B cell (primary cell): Measurements from ENCODE around the gene PRAME. TPM values are rescaled to one million over a fixed set of nuclear protein-coding genes. Genes with fewer than 3 reads are reported as not detected.

Experiments used
- ATAC-seq: fragments of 200-7000 bp; cut with Tn5 transposase; one replicate; pipeline ENCODE4 v1.10.0; 2021; ENCODE audit warnings: low read depth, mild to moderate bottlenecking, moderate number of reproducible peaks, moderate library complexity
- CTCF ChIA-PET: fragments of 350-600 bp; sonication (Branson Sonifier 250); formaldehyde crosslinking; loops from one replicate; lab custom pipeline; 2021; ENCODE audit warnings: antibody characterized with exemption, inconsistent platforms; lab: Charles Lee
- POLR2A ChIA-PET: fragments of 350-600 bp; sonication (Branson Sonifier 250); formaldehyde crosslinking; loops from one replicate; lab custom pipeline; 2021; ENCODE audit warnings: antibody characterized with exemption; lab: Charles Lee
- DNase-seq: peaks from one replicate; pipeline ENCODE4 v3.0.0; 2013
- H2AFZ ChIP-seq: 2 replicates; pipeline ENCODE4 v1.6.1; 2012; ENCODE audit warnings: mild to moderate bottlenecking, low read depth, low read length; ENCODE audit not compliant: insufficient read depth, poor library complexity, severe bottlenecking
- H3K27ac ChIP-seq, 2 donors: 1 replicate in 1 of 2; 2 replicates in 1 of 2; pipeline ENCODE4 v1.5.1; 2012 to 2013; ENCODE audit warnings: low read length in 2 of 2, mild to moderate bottlenecking in 2 of 2, moderate library complexity in 1 of 2
- H3K27me3 ChIP-seq, 4 experiments: fragments of 200-600 bp in 1 of 4; sonication (generic) in 1 of 4; replicated peaks in 1 of 4; 1 replicate in 2 of 4; 2 replicates in 2 of 4; pipeline versions ENCODE4 v1.6.1 to v1.7.0; 2013 to 2016; ENCODE audit warnings: low read length in 3 of 4, mild to moderate bottlenecking in 2 of 4, mixed read lengths in 1 of 4, moderate library complexity in 1 of 4; ENCODE audit not compliant: insufficient read depth in 4 of 4, control insufficient read depth in 3 of 4; ENCODE audit errors: control extremely low read depth in 1 of 4
- H3K36me3 ChIP-seq, 2 experiments: replicated peaks in 1 of 2; 1 replicate in 1 of 2; 2 replicates in 1 of 2; pipeline versions ENCODE4 v1.6.1 to v1.7.1; 2013; ENCODE audit warnings: low read length in 1 of 2; ENCODE audit not compliant: insufficient read depth in 2 of 2, control insufficient read depth in 1 of 2; ENCODE audit errors: control extremely low read depth in 1 of 2, extremely low read depth in 1 of 2
- H3K4me1 ChIP-seq, 2 donors: fragments of 200-600 bp in 1 of 2; sonication (generic) in 1 of 2; 1 replicate in 1 of 2; 2 replicates in 1 of 2; pipeline versions ENCODE4 v1.5.1 to v1.6.1; 2013 to 2017; ENCODE audit warnings: low read length in 2 of 2; ENCODE audit not compliant: control insufficient read depth in 2 of 2, insufficient read depth in 2 of 2
- H3K4me2 ChIP-seq: replicated peaks from 2 replicates; pipeline ENCODE3; 2012; ENCODE audit warnings: mild to moderate bottlenecking, low read depth, low read length; ENCODE audit not compliant: poor library complexity, severe bottlenecking
- H3K4me3 ChIP-seq, 5 experiments: fragments of 200-600 bp in 1 of 5; sonication (generic) in 1 of 5; 1 replicate in 3 of 5; 2 replicates in 2 of 5; pipeline versions ENCODE4 v1.5.1 to v1.7.0; 2011 to 2016; ENCODE audit warnings: low read length in 4 of 5, mild to moderate bottlenecking in 4 of 5, low read depth in 2 of 5, control low read depth in 1 of 5, moderate library complexity in 1 of 5; ENCODE audit not compliant: insufficient read depth in 1 of 5; ENCODE audit errors: control extremely low read depth in 1 of 5, extremely low read depth in 1 of 5
- H3K79me2 ChIP-seq: fragments of 200-600 bp; sonication (generic); one replicate; pipeline ENCODE4 v1.6.0; 2016; ENCODE audit warnings: low read length; ENCODE audit not compliant: control insufficient read depth, insufficient read depth
- H3K9ac ChIP-seq: fragments of 200-600 bp; sonication (generic); 2 replicates; pipeline ENCODE4 v1.6.1; 2017; ENCODE audit warnings: mild to moderate bottlenecking, low read length, moderate library complexity
- H3K9me3 ChIP-seq, 3 donors: one replicate each; pipeline versions ENCODE4 v1.6.1 to v1.7.1; 2013; ENCODE audit warnings: low read length in 2 of 3; ENCODE audit not compliant: control insufficient read depth in 2 of 3, insufficient read depth in 1 of 3; ENCODE audit errors: control extremely low read depth in 1 of 3
- H4K20me1 ChIP-seq: 2 replicates; pipeline ENCODE4 v1.6.0; 2012; ENCODE audit warnings: mild to moderate bottlenecking, low read length; ENCODE audit not compliant: insufficient read depth, control insufficient read depth, poor library complexity, severe bottlenecking
- H3K27ac Mint-ChIP-seq: one replicate; pipeline ENCODE4 v1.8.0; 2021; ENCODE audit warnings: mixed read lengths
- H3K27me3 Mint-ChIP-seq: one replicate; pipeline ENCODE4 v1.8.0; 2021; ENCODE audit warnings: mixed read lengths
- H3K4me1 Mint-ChIP-seq: one replicate; pipeline ENCODE4 v1.8.0; 2021; ENCODE audit warnings: mixed read lengths
- H3K4me3 Mint-ChIP-seq: one replicate; pipeline ENCODE4 v1.8.0; 2021; ENCODE audit warnings: mixed read lengths
- H3K9me3 Mint-ChIP-seq: one replicate; pipeline ENCODE4 v1.8.0; 2022; ENCODE audit warnings: mixed read lengths; ENCODE audit not compliant: insufficient read depth
- EZH2 ChIP-seq: IDR thresholded peaks from 2 replicates; pipeline ENCODE4 v1.6.1; 2012; ENCODE audit warnings: borderline replicate concordance, low read depth, mild to moderate bottlenecking, moderate library complexity, low read length; ENCODE audit not compliant: insufficient read depth, poor library complexity, severe bottlenecking
- WGBS: methylation state at CpG from one replicate; pipeline ENCODE4 v1.1.5; 2013; ENCODE audit warnings: missing lambda C conversion rate; ENCODE audit not compliant: insufficient coverage; 5-methylcytosine and 5-hydroxymethylcytosine counted together
- intact Hi-C: fragments of 100-400 bp; cut with micrococcal nuclease; formaldehyde crosslinking; loops from one replicate; pipeline ENCODE4 v1.10.0; 2022
- polyA plus RNA-seq: library from polyadenylated mRNA; depleted of rRNA; stranded (reverse); fragments of >200 nt; gene quantifications from 2 replicates; pipeline ENCODE4 v1.2.3, GENCODE V29; 2012
- total RNA-seq, 2 donors: library from RNA; stranded (reverse); fragments of 120-200 nt in 1 of 2; gene quantifications; 1 replicate in 1 of 2; 2 replicates in 1 of 2; pipeline versions ENCODE4 v1.2.3 to v1.2.4, GENCODE V29; 2013 to 2022
- TF ChIP-seq, protein P1 (sequence below): fragments of 200-600 bp; IDR thresholded peaks from one replicate; pipeline ENCODE4 v1.8.0; 2022; ENCODE audit warnings: antibody characterized with exemption, mild to moderate bottlenecking

PRAME gene
- total and polyA plus RNA-seq, 2 donors (not counting 1 experiment from before 2014, with no cell fraction given) = 0.63 TPM; not detected in 1

DNA sequence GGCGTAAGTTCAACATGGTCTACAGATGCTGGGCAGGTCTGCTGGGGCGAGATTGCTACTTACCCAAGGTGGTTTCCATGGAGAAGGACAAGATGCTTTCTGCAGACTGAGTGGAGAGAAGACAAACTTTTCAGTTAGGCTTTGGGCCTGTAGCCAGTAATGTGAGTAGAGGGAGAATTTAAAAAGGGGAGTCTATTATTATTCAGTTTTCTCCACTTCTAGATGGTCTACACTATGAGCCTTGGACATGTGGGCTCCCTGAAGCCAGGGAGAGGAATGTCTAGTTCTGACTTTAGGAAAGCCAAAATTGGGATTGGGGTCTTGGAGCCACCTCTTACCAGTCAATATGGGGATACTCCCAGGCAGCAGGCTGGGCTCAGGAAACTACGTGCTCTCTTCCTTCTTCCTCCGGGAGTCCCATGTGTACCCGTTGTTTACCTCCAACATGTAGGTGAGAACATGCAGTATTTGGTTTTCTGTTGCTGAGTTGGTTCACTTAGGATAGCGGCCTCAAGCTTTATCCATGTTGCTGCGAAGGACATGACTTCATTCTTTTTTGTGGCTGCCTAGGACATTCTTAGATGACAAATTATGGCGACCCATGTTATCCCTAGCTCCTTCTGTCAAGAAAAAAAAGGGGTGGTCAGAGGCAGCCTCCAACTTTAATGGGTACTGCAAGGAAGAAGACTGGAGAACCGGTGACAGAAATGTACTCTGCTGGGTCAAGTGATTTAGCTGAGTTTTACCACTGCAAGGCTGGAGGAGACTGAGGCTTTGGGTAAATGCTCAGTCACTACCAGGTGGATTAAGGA, 24.3 kb downstream of the PRAME start:
- 90% methylated on average over 6 of the region's 9 CpGs for WGBS
- no peak for ATAC-seq
- Histone ChIP-seq H3K4me1 (no peaks in the 10 kb centered on the region), H3K9ac (no peak overlapping the region), H3K4me3 (no peak overlapping the region), H3K79me2 (no peaks in the 10 kb centered on the region), H2AFZ (no peak overlapping the region), H3K27ac (no peak overlapping the region), H3K36me3 (no peaks in the 10 kb centered on the region), H3K9me3 (no peaks in the 10 kb centered on the region), H4K20me1 (no peaks in the 10 kb centered on the region), H3K4me2 (no peak overlapping the region), H3K27me3 (no peaks in the 10 kb centered on the region)
- intact Hi-C loops = no loop called here
- Mint-ChIP-seq H3K9me3 (no peaks in the 10 kb centered on the region), H3K27ac (no peak overlapping the region), H3K4me3 (no peak overlapping the region), H3K4me1 (no peaks in the 10 kb centered on the region), H3K27me3 (peaks cover 3% of the 10 kb centered on the region)
- ChIA-PET CTCF (interaction anchor here (0.6 to 1.1 kb wide), 2 partner anchors 103 to 755 kb away, joined by 3 to 5 read pairs; no protein-coding TSS in a partner anchor), POLR2A (no interaction called here)
- DNase-seq = no peak
- no peak for TF ChIP-seq EZH2
- TF ChIP-seq, protein P1, sequence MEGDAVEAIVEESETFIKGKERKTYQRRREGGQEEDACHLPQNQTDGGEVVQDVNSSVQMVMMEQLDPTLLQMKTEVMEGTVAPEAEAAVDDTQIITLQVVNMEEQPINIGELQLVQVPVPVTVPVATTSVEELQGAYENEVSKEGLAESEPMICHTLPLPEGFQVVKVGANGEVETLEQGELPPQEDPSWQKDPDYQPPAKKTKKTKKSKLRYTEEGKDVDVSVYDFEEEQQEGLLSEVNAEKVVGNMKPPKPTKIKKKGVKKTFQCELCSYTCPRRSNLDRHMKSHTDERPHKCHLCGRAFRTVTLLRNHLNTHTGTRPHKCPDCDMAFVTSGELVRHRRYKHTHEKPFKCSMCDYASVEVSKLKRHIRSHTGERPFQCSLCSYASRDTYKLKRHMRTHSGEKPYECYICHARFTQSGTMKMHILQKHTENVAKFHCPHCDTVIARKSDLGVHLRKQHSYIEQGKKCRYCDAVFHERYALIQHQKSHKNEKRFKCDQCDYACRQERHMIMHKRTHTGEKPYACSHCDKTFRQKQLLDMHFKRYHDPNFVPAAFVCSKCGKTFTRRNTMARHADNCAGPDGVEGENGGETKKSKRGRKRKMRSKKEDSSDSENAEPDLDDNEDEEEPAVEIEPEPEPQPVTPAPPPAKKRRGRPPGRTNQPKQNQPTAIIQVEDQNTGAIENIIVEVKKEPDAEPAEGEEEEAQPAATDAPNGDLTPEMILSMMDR = no peak

DNA sequence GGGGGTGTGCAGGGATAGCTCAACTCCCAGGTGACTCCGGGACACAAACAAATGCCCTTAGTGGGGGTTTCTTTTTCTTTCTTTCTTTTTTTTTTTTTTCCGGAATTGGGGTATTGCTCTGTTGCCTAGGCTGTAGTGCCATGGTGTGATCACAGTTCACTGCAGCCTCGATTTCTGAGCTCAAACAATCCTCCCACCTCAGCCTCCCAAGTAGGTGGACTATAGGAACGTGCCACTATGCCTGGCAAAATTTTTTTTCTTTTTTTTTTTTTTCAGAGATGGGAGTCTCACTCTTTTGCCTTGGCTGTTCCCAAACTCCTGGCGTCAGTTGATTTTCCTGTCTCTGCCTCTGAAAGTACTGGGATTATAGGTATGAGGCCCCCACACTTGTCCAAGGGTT, 25.2 kb downstream of the PRAME start:
- H3K9me3 ChIP-seq = peaks cover 0 to 3% (median 0%) of the 10 kb centered on the region in 3 donors
- no peaks in the 10 kb centered on the region for H4K20me1 ChIP-seq
- H3K9ac ChIP-seq = no peak overlapping the region
- Mint-ChIP-seq H3K4me1 (no peaks in the 10 kb centered on the region), H3K4me3 (no peak overlapping the region), H3K9me3 (no peaks in the 10 kb centered on the region), H3K27ac (no peak overlapping the region), H3K27me3 (peaks cover 3% of the 10 kb centered on the region)
- intact Hi-C loops = no loop called here
- no peak overlapping the region for H3K4me2 ChIP-seq
- H3K27ac ChIP-seq = no peak overlapping the region
- DNase-seq = no peak
- no peaks in the 10 kb centered on the region for H3K36me3 ChIP-seq
- CTCF ChIA-PET = interaction anchor here (0.6 to 0.7 kb wide), 3 partner anchors 39 to 756 kb away, joined by 3 to 5 read pairs (median 5); no protein-coding TSS in a partner anchor
- TF ChIP-seq, protein P1 = no peak
- no peak for TF ChIP-seq EZH2
- no peaks in the 10 kb centered on the region for H3K4me1 ChIP-seq
- POLR2A ChIA-PET = no interaction called here
- no peak overlapping the region for H3K4me3 ChIP-seq
- H2AFZ ChIP-seq = no peak overlapping the region
- H3K79me2 ChIP-seq = no peaks in the 10 kb centered on the region
- WGBS = no CpG with 5 or more reads among the region's 5 CpGs
- no peak for ATAC-seq
- no peaks in the 10 kb centered on the region for H3K27me3 ChIP-seq
